CD4-positive, alpha-beta T cell treated with Interleukin-10 for 1 hour (primary cell): ENCODE results near the gene EME1.

Source experiments
- DNase-seq: peaks from one replicate; pipeline ENCODE4 v3.0.0-alpha.2; 2020

The EME1 gene

DNA sequence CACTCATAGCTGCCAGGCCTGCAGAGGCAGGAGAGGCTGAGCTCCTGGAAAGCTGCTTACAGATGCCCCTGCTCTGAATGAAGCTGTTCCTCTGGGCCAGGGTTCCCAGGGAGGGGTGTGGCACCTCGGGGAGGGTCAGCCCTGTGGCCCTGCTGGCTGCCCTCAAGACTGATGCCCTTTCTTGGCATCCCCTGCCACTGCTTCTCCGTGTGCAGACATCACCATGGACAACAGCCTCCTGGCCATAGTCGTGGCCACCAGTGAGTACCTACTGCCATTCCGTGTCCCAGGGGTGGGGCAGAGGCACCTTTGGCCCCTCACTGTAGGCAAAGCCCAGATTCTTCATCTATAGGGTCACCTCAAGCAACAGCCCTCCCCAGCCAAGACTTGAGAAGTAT lies 9.0 kb upstream of the EME1 start:
- DNase-seq, result no peak

DNA sequence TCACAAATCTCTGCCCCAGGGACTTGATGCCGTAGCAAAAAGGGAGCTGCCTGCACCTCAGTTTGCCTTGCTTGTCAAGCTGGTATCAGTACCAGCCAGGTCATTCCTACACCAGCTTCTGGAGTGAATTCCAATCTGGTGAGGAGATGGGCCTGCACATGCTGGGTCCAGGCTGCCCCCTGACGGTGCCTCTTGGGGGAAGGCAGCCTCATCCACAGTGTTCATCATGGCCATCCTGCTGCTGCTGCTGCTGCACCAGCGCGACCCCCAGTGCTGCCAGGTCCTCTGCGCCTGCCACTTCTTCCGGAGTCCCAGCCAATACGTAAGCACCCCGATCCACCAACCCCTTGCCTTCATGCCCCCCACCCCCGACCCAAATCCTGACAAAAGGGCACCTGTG lies 8.3 kb upstream of the EME1 start:
- DNase-seq, result no peak

DNA sequence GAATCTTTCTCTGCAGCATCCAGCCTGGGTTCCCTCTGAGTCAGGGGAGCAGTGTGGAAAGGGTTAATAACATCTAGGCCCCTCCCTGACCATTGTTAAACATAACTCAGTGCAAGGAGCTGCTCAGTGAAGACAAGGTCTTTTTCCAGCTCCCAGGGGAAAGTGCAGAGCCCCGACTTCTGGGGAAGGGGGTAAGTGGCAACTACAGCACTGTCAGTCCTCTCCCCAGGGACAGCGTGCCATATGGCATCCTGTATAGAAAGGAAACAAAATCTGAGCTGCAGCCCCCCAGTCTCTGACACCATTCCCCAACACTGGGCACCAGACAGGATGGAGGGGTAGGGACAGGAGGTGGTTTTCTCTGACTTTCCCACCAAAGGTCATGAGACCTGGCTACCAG lies 7.9 kb upstream of the EME1 start:
- DNase-seq, result no peak

DNA sequence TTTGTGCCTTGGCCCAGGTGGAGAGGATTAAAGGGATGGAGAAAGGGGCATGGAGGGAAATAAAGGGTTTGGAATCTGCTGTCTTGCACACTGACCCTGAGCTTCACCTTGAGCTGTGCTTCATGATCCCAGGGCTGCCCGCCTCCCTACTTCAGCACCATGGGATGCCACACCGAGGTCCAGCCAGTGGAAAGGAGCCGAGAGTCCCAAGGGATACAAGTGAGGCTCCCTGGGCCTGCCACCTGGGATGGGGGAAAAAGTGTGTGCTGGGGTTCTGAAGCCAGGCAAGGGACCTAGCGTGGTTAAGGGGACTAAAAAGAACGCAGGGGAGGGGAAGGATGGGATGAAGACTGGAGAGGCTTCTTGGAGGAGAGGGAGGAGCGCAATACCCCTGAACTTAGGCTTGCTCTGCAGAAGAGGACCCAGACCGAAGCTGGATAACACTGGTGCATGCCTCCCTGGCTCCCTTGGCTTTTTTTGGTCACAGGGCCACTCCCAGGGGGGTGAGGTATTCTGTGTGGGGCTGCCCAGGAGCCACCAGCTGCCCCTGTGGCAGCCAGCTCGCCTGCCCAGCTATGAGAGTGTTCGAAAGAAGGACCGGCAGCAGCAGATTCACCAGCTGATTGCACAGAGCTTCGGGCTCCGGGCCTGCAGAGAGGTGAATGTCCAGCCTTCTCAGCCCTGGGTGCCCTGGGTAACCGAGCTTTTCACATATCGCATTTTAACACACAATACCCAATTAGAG lies 7.2 kb upstream of the EME1 start:
- no peak for DNase-seq

DNA sequence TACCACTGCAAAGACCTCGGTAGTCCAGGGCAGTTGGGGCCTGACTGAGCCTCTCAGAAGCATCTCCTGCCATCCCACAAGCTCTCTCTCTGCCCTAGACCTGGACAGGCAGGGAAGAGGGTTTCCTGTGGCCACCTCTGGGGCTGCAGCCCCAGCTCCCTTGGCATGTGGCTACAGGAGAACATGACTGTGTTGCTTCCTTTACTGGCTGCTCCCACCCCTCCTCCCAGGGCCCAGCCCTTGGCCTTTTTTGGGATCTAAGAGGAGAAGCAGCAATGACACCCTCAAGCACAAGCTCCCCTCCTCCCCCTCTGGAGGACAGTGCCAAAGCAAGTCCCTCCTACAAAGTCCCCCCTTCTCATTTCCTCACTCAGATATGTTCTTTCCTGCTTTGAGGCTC lies 5.6 kb upstream of the EME1 start:
- DNase-seq, result no peak

DNA sequence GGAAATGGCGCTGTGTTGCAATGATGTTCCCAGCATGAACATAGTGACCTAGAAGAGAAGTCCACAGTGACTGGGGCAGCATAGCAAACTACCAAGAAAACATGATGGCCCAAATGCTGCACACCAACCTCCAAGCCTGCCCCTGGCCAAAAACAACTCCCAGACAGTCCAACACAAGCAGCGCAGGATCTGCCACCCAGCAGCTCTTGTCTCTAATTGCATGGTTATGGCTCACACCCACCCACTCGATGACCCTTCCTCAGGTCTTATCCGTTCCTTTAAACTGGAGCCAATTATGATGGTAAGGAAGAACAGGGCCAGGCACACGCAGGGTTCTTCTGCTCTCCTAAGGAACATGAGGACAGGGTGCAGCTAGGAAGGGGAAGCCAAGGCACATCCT lies 3.0 kb upstream of the EME1 start:
- DNase-seq, result no peak

DNA sequence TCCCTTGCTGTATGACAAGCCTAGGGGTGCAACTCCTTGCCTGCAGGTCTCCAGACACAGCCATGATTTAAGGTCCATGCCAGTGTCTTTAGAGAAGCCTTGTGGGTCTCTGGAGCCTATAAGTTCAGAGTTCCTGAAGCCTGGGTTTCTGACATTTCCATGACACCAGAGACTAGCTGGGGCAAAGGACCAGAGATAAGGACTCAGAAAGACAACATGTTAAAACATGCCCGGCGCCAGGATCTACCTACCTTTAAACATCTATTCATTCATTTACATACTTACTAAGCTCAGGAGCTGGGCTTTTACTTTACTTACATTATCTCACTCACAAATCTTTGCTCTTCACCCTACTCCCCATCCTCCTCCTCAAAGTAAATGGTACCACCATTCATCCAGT lies 1.5 kb upstream of the EME1 start:
- DNase-seq, result no peak

DNA sequence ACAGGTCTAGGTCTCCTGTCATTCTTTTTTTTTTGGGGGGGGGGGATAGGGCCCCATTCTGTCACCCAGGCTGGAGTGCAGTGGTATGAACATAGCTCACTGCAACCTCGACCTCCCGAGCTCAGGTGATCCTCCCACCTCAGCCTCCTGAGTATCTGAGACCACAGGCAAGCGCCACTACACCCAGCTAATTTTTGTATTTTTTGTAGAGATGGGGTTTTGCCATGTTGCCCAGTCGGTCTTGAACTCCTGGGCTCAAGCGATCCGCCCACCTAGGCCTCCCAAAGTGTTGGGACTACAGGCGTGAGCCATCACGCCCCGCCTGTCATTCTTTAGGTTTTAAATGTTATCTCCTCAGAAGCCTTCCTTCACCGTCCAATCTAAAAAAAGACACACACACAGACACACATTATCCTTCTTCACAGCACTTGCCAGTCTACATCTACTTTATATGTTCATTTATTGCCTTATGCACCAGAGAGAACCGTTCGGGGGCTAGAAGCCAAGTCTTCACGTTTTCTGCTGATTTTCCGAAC lies 739 bp upstream of the EME1 start:
- no peak for DNase-seq

DNA sequence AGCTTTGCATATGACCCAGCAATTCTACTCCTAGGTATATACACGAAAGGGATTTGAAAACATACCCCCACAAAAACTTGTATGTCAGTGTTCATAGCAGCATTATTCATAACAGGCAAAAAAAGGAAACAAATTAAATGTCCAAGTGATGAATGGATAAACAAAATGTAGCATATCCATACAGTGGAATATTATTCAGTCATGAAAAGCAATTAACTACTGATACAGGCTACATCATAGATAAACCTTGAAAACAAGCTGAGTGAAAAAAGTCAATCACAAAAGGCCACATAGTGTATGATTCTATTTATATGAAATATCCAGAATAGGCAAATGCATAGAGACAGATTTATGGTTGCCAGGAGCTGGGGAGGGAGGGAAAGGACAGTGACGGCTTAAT lies 676 bp downstream of the EME1 start:
- DNase-seq, result no peak

DNA sequence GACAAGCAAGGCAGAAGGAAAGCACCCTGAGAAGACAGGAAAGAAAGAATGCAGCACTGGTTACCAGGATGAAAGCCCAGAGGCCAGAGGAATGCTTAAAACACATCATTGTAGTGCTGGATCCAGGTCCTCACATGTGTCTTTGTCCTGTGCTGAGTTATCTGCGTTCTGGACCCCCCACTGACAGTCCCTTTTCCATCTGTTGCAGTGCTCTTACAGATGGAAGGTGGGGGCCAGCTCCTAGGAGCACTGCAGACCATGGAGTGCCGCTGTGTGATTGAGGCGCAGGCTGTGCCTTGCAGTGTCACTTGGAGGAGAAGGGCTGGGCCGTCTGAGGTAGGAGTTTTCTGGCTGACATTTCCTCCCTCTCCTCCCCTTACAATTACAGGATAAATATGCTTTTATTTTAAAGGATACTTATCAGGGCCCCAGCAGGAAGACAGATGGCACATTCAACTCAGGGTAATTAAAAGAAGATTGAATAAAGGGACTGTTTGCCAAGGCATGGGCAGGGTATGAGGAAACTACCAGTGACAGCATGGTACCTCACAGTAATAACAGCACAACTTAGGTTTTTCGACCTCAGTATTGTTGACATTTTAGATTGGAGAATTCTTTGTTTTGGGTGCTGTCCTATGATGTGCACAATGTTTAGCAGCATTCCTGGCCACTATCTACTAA lies 3.0 kb downstream of the EME1 start:
- DNase-seq, result no peak

DNA sequence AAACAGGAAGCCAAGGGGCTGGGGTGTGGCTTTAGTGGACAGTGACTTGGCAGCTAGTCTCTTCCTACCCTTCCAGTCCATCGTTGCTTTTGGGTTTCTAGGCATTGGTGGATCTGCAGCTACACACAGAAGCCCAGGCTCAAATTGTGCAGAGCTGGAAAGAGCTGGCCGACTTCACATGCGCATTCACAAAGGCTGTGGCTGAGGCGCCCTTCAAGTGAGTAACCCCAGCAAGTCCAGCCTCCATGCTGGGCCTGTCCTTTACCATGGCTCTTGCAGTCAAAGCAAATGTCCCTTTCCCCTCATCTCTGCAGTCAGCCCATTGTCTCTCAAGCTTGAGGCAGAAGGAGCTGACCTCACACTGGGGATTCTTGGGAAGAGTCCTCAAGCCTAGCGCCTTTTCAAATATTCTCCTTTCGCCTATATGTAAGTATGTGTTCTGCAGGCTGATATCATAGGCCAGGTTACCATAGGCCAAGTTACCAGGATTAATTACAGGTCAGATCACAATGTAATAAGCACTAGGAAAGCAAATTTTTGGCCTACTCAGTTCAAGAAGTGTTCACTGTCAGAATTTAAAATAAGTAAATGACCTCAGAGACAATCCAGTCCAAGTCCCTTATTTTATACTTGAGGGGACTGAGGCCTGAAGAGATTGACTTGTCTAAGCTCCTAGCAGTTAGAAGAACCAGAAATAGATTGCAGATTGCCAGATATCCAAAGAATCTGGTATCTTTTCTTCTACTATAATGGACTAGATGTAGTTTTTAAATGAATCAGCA lies 6.5 kb downstream of the EME1 start:
- DNase-seq, result no peak

DNA sequence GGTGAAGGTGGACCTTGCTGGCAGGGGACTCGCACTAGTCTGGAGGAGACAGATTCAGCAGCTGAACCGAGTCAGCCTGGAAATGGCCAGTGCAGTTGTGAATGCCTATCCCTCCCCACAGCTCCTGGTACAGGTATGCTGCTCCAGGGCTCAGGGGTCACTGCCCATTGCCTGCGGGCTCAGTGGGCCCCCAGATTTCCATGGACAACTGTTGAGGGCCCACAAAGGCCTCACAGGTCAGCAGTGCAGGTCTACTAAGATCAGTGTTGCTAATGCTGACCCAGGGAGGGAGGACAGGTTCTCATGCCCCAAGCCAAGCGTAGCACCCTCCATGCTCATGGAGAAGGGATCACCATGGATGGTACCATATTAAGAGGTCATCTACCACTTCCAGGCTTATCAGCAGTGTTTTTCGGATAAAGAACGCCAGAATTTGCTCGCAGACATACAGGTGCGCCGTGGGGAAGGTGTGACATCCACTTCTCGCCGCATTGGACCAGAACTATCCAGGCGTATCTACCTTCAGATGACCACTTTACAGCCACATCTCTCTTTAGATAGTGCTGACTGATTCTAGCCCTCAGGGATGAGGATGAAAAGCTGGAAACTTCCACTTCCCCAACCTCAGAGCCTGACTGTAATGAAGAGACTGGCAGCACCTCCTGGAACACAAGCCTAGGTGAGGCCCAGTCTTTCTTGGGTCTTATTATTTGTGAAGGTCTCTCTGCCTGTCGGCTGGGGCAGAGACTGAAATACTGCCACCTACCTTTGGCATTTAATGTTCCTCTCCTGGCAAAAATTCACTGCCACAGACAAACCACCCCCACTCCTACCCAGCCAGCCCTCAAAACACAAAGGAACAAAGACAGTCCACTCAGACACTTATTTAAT lies 7.6 kb downstream of the EME1 start:
- no peak for DNase-seq

DNA sequence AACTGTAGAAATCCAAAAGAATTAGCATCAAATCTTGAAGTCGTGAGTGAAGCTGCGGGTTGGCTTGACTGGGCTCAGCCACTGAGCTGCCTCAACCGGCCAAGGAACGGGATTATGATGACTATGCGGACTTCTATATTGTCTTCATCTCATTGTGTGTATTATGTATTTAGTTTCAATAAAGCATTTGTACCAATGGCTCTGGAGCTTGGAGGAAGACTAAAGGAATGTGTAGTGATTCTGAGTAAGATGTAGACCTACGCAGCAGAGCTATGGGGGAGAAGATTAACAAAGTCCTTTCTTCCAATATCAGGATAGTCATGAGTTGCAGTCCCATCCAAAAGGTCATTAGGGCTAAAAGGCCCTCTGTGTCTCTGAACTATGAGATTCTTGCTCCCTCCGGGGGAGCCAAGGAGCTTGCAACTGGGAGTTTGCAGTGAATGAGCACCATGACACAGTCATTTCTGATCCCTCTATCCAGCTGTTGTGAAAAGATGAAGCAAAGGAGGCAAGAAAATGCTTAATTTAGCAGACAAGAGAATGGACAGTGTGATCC lies 8.3 kb downstream of the EME1 start:
- no peak for DNase-seq

DNA sequence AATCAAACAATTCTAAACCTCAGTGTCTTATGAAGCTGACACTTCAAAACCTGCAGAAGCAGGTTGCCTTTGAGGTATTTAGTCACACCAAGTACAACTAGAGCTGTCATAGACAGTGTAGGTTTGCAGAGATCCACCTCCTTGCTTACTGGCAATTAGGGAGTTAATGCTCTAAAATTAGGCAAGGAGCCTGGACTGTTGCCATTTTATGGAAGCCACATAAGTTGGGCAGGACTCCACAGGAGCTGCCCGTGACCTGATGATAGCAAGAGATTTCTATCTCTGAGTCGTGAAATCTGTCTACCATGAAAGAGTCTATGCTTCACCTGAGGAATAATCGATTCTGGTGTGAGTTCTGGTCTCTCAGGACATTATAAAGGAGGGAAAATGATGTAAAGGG lies 8.9 kb downstream of the EME1 start:
- no peak for DNase-seq

DNA sequence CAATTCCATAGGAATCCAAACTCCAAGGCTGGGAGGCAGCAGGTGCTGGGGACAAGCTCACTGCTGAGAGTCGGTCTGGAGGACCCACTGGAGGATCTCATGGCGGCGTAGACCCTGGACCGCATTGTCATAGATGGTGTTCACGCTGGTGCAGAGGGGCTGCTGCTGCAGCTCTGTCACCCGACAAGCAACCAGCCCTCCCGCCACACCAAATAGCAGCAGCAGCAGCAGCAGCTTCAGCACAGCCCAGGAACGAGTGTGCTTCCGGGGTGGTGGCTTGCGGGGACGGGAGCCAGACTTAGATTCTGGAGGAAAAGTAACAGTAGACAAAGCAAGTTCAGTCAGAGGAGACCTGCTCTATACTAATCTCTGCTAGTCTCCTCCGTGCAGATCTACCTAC lies 9.9 kb downstream of the EME1 start:
- no peak for DNase-seq

DNA sequence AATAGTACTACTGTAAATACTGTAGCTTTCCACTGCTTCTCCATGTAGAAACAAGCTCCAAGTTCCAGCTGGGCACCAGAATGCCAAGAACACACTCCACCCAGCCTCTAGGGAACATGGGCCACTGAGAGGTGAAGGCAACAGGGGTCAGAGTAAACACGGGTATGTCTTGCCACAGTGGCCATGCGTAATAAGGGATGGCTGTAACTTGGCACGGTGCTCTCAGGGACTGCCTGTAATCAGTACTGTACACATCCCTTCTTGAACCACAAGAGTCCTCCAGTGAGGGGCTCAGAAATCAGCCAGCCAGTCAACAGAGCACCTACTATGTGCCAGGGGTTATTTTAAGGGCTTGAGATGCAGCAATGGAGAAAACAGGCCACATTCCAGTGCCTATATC lies 13.5 kb downstream of the EME1 start:
- no peak for DNase-seq

DNA sequence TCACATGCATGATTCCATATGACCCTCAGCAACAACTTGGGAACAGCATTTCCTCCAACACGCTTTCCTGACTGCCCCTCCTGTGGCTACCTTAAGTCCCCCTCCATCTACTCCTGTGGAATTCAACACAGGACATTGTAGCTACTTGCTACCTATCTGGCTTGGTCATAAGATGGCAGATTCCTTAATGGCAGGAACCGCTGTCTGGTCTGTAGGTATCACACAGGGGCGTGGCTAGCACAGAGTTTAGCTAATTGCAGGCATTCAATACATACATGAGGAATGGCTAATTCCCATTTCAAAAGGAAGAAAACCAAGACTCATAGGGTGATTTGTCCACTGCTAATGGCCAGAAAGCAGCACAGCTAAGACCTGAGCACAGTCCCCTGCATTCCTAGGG lies 15.7 kb downstream of the EME1 start:
- DNase-seq, result no peak

DNA sequence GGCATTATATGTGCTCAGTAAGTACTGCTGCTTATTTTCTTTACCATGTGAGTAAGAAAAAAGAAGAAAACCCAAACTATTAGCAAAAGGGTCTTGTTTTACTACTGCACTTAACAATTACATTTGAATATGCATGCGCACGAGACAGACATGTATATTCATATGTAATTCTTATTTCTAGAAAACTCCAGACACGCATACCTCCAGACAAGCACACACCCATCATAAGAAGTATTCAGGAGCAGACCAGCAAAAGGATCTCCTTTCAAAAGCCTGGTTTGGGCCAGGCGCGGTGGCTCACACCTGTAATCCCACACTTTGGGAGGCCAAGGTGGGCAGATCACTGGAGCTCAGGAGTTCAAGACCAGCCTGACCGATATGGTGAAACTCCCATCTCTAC lies 16.5 kb downstream of the EME1 start:
- no peak for DNase-seq

DNA sequence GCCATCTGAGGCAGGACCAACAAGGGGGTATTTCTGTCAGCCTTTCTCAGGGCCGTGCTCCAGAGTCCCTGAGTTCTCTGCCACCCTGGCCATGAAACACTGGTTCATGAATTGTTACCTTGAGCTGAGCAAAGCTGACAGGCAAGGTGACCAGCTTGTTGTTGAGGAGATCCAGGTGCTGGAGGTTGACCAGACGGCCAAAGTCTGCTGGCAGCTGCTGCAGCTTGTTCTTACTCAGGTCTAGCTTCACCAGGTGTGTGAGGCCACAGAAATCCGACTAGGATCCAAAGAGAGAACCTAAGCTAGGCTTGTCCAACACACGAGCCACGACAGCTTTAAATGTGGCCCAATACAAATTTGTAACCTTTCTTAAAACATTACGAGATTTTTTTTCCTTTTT lies 19.6 kb downstream of the EME1 start:
- no peak for DNase-seq

DNA sequence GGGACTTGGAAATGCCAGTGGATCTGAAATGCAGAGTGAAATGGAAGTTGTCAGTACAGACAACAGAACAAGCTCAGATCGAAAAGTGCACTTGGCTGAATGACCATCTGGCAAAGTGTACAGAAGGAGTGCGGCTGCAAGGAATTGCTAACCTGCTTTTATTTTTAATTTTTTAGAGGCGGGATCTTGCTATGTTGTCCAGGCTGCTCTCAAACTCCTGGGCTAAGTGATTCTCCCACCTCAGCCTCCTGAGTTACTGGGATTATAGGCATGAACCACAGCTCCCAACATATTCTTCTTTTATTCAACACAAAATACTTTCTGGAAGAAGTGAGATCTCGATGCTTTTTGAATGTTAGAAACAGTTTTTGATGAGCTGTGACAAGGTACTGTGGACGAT lies 20.7 kb downstream of the EME1 start:
- DNase-seq, result no peak

DNA sequence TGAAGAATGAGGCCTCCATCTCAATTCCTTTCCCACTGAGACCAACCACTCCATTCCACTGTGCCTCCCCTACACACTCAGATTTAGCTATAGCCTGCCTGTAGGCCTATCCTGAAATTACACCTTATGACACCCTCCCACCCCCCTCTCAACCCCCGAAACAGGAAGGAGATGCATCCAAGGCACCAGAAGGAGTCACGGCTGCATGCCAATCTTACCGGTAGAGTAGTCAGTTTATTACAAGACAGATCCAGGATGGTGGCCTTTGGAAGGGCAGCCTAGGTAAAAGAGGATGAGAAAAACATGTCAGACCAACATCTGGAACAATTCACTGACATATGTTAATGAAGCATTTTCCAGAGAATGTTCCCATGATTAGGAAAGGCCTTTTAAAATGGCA lies 21.7 kb downstream of the EME1 start:
- no peak for DNase-seq

DNA sequence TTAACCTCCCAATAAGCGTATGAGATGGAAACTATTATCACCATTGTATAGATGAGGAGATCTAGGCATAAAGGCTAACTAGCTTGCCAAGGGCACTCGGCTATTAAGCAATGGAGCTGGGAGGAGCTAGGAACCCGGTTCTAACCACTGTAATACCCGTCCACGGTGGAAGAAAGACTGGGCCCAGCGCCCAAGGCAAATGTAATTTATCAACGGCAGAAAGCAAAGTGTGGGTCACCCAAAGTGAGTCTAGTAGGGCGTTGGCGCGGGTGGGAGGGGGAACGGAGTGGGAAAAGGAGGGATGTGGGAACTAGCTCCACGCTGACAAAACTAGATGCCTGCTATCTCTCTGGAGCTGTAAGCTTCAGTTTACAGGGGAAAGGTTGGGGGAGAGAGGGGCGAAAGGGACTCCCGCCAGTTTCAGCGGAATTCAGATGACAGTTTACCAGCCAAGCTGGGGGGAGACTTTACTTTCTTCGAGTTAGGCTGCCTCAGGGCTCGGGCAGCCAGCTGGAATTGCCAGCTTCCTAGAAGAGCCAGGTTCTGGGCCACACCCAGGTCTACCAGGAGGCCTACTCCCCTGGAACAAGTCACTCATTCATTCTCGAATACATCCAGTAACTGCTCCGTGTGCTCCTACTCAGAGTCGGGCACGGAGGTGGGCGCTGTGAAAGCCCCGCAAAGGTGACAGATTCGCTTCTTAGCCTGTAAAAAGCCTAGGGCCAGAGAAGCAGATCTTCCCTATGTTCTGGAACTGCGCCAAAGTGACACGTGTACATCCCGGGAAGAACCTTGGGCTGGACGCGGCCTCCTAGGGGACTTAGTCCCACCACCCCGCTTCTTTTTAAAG lies 23.5 kb downstream of the EME1 start:
- DNase-seq, result peak; percentile 21
